Esophagus muscularis mucosa (tissue), 4 donors: ENCODE data around the gene MRC2. TPM values are rescaled to one million over a fixed set of nuclear protein-coding genes. Genes with fewer than 3 reads are reported as not detected.
"Not testable (repeated sequence)": the region's sequence is repeated elsewhere in the genome, so short reads cannot be mapped to it uniquely, and the experiment has no call there.

Source experiments
- DNase-seq: peaks from one replicate; pipeline ENCODE4 v3.0.0-alpha.2; 2017; ENCODE audit errors: extremely low spot score
- H3K27ac ChIP-seq, 4 donors: fragments of 200-600 bp; sonication (generic); replicated peaks in 1 of 4; 1 replicate in 3 of 4; 2 replicates in 1 of 4; pipeline ENCODE4 v1.5.1; 2016 to 2019; ENCODE audit warnings: mild to moderate bottlenecking in 1 of 4
- H3K27me3 ChIP-seq, 4 donors: fragments of 200-600 bp; sonication (generic); one replicate each; pipeline versions ENCODE4 v1.5.1 to v1.6.0; 2016 to 2019
- H3K36me3 ChIP-seq, 4 donors: fragments of 200-600 bp; sonication (generic); one replicate each; pipeline ENCODE4 v1.5.1; 2016 to 2019
- H3K4me1 ChIP-seq, 4 donors: fragments of 200-600 bp; sonication (generic); one replicate each; pipeline ENCODE4 v1.5.1; 2016 to 2019
- H3K4me3 ChIP-seq, 4 donors: fragments of 200-600 bp; sonication (generic); 1 replicate in 2 of 4; 2 replicates in 2 of 4; pipeline ENCODE4 v1.5.1; 2016 to 2019; ENCODE audit warnings: mild to moderate bottlenecking in 4 of 4, moderate library complexity in 1 of 4
- H3K9me3 ChIP-seq, 4 donors: fragments of 200-600 bp; sonication (generic); 1 replicate in 3 of 4; 2 replicates in 1 of 4; pipeline ENCODE4 v1.5.1; 2016 to 2019
- CTCF ChIP-seq, 3 experiments: fragments of 200-600 bp in 2 of 3; fragments of 450-650 bp in 1 of 3; sonication (generic) in 2 of 3; IDR thresholded peaks; one replicate each; pipeline ENCODE4 v1.5.1; 2017 to 2019; ENCODE audit warnings: antibody characterized with exemption in 3 of 3, mild to moderate bottlenecking in 2 of 3, moderate library complexity in 1 of 3
- EP300 ChIP-seq: sonication (generic); formaldehyde crosslinking; IDR thresholded peaks from one replicate; pipeline ENCODE4 v1.6.1; 2017; ENCODE audit warnings: antibody characterized with exemption
- POLR2A ChIP-seq: fragments of 450-650 bp; IDR thresholded peaks from one replicate; pipeline ENCODE4 v1.6.1; 2017; ENCODE audit warnings: antibody characterized with exemption, moderate library complexity, mild to moderate bottlenecking, low read depth
- POLR2AphosphoS5 ChIP-seq, 2 donors: sonication (generic); formaldehyde crosslinking; IDR thresholded peaks; one replicate each; pipeline ENCODE4 v1.6.1; 2017; ENCODE audit warnings: antibody characterized with exemption in 2 of 2
- WGBS: methylation state at CpG from one replicate; pipeline ENCODE4 v1.1.5; 2018; 5-methylcytosine and 5-hydroxymethylcytosine counted together
- intact Hi-C: fragments of 100-400 bp; cut with DNase I; formaldehyde crosslinking; loops from one replicate; pipeline ENCODE4 v1.15.1; 2023
- total RNA-seq, 4 donors: library from RNA; depleted of rRNA; stranded (reverse); fragments of >200 nt; gene quantifications; one replicate each; pipeline versions ENCODE4 v1.1.0 to v1.2.1, GENCODE V29; 2016

Gene MRC2
- total RNA-seq, 4 donors from 2014 or later, result 31.0 to 57.7 (median 40.4) TPM

GRCh38 chr17:62611728-62612127 is 15.7 kb upstream of the MRC2 start:
- TF ChIP-seq POLR2AphosphoS5 (IDR thresholded peaks at IDR 0.05), result no peak
- TF ChIP-seq POLR2A, result no peak
- no peak for TF ChIP-seq CTCF (IDR thresholded peaks at IDR 0.05)
- TF ChIP-seq EP300, result no peak
- no peaks in the 10 kb centered on the region for H3K4me1 ChIP-seq
- no peak overlapping the region for H3K4me3 ChIP-seq
- DNase-seq, result no peak
- H3K9me3 ChIP-seq, result no peaks in the 10 kb centered on the region
- intact Hi-C loops, result no loop called here
- H3K27ac ChIP-seq, result no peak overlapping the region
- H3K36me3 ChIP-seq, result peaks cover 39 to 96% (median 87%) of the 10 kb centered on the region in 4 donors
- 65% methylated on average over 8 of the region's 8 CpGs for WGBS
- no peaks in the 10 kb centered on the region for H3K27me3 ChIP-seq

DNA sequence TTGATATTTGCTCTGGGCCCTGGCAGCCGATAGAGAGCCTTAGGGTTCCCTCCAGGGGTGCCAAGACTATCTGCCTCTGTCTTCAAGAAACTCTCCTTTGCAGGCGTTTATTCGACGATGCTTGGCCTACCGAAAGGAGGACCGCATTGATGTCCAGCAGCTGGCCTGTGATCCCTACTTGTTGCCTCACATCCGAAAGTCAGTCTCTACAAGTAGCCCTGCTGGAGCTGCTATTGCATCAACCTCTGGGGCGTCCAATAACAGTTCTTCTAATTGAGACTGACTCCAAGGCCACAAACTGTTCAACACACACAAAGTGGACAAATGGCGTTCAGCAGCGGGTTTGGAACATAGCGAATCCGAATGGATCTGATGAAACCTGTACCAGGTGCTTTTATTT is 15.2 kb upstream of the MRC2 start:
- whole genome bisulfite sequencing, result 94% methylated on average over 12 of the region's 12 CpGs
- H3K27me3 ChIP-seq, H3K27ac ChIP-seq, DNase-seq, H3K9me3 ChIP-seq, intact Hi-C loops, H3K4me1 ChIP-seq, H3K4me3 ChIP-seq: not testable (repeated sequence)
- H3K36me3 ChIP-seq, result peaks cover 33 to 90% (median 83%) of the 10 kb centered on the region in 4 donors

DNA sequence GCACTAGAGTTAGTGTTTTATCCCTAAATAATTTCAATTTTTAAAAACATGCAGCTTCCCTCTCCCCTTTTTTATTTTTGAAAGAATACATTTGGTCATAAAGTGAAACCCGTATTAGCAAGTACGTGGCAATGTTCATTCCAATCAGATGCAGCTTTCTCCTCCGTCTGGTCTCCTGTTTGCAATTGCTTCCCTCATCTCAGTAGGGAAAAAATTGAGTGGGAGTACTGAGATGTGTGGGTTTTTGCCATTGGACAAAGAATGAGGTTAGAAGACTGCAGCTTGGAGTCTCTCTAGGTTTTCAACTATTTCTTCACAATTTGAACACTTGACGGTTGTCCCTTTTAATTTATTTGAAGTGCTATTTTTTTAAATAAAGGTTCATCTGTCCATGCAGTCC is 14.4 kb upstream of the MRC2 start:
- H3K9me3 ChIP-seq, H3K27ac ChIP-seq, H3K4me1 ChIP-seq, H3K4me3 ChIP-seq, H3K27me3 ChIP-seq, DNase-seq, intact Hi-C loops: not testable (repeated sequence)
- peaks cover 27 to 82% (median 75%) of the 10 kb centered on the region in 4 donors for H3K36me3 ChIP-seq
- 69% methylated on average over 4 of the region's 4 CpGs for WGBS

- TF ChIP-seq POLR2A (no peak), CTCF (IDR thresholded peaks at IDR 0.05) (no peak), EP300 (no peak), POLR2AphosphoS5 (IDR thresholded peaks at IDR 0.05) (no peak)
- Histone ChIP-seq H3K36me3 (peaks cover 16 to 72% (median 65%) of the 10 kb centered on the region in 4 donors), H3K4me3 (no peak overlapping the region), H3K9me3 (no peaks in the 10 kb centered on the region), H3K4me1 (peaks cover 0 to 4% (median 0%) of the 10 kb centered on the region in 4 donors), H3K27me3 (no peaks in the 10 kb centered on the region), H3K27ac (no peak overlapping the region)
- intact Hi-C loops, result no loop called here
- DNase-seq, result no peak
- WGBS, result 55% methylated on average over 6 of the region's 6 CpGs
Observed at GRCh38 chr17:62614142-62614541, 13.3 kb upstream of the MRC2 start.

GRCh38 chr17:62615503-62615902 is 12.0 kb upstream of the MRC2 start:
- Histone ChIP-seq H3K9me3 (no peaks in the 10 kb centered on the region), H3K36me3 (peaks cover 6 to 64% (median 52%) of the 10 kb centered on the region in 4 donors), H3K27ac (no peak overlapping the region), H3K4me3 (no peak overlapping the region), H3K4me1 (peaks cover 0 to 9% (median 0%) of the 10 kb centered on the region in 4 donors), H3K27me3 (no peaks in the 10 kb centered on the region)
- DNase-seq, result no peak
- intact Hi-C loops, result no loop called here
- TF ChIP-seq POLR2AphosphoS5 (IDR thresholded peaks at IDR 0.05), result no peak
- TF ChIP-seq EP300, result no peak
- TF ChIP-seq CTCF (IDR thresholded peaks at IDR 0.05), result no peak
- no peak for TF ChIP-seq POLR2A
- WGBS, result 99% methylated on average over 4 of the region's 4 CpGs
